PC-3 (cell line): ENCODE results near the gene TEX14. TPM values are rescaled to one million over a fixed set of nuclear protein-coding genes. Genes with fewer than 3 reads are reported as not detected.

Experiments used
- total RNA-seq: library from RNA; depleted of rRNA; stranded (reverse); fragments of >200 nt; gene quantifications from 2 replicates; pipeline ENCODE4 v1.2.3, GENCODE V29; 2014; rRNA removed

Gene TEX14
- total RNA-seq, 1 experiment from 2014 or later, result 0.29 TPM

Other genes starting within 250 kb of the TEX14 start
- not detected in 2 replicates for gene HSF5, start 203.6 kb downstream of the TEX14 start, total RNA-seq
- 48.7 and 57.2 TPM in 2 replicates for gene MTMR4, start 177.4 kb downstream of the TEX14 start, total RNA-seq
- gene RAD51C, start 557 bp upstream of the TEX14 start, total RNA-seq, result 58.9 and 71.1 TPM in 2 replicates
- not detected in 2 replicates for gene PPM1E, start 63.8 kb upstream of the TEX14 start, total RNA-seq